K562 (cell line): ENCODE data around the gene KRT1.

Experiments used
- BCLAF1 ChIP-seq, 2 experiments: fragments of 450-650 bp in 1 of 2; IDR thresholded peaks; 2 replicates each; pipeline ENCODE4 v1.6.1; 2011 to 2017; ENCODE audit warnings: low read depth in 2 of 2, antibody characterized with exemption in 1 of 2, borderline replicate concordance in 1 of 2, low read length in 1 of 2, mild to moderate bottlenecking in 1 of 2, mixed read lengths in 1 of 2; ENCODE audit not compliant: control insufficient read depth in 1 of 2
- ELF4 ChIP-seq: fragments of 450-650 bp; formaldehyde crosslinking; IDR thresholded peaks from 2 replicates; pipeline ENCODE4 v1.4.0; 2022; ENCODE audit warnings: missing genetic modification characterization
- MAZ ChIP-seq, 2 experiments: fragments of 450-650 bp in 1 of 2; sonication (generic) in 1 of 2; formaldehyde crosslinking; IDR thresholded peaks in 1 of 2; conservative IDR thresholded peaks in 1 of 2; 2 replicates each; pipeline versions ENCODE4 v1.4.0 to v1.5.0; 2020; ENCODE audit warnings: mild to moderate bottlenecking in 1 of 2, missing genetic modification reagents in 1 of 2
- POLR2AphosphoS2 ChIP-seq: IDR thresholded peaks from 2 replicates; pipeline ENCODE4 v1.6.1; 2012; ENCODE audit warnings: low read length, improper control_type of control experiment
- RFX5 ChIP-seq: IDR thresholded peaks from 2 replicates; pipeline ENCODE4 v1.6.1; 2011; ENCODE audit warnings: low read depth, mild to moderate bottlenecking, improper control_type of control experiment, low read length
- XRCC5 ChIP-seq: fragments of 200-400 bp; formaldehyde crosslinking; IDR thresholded peaks from 2 replicates; pipeline ENCODE4 v1.6.1; 2017; ENCODE audit warnings: low read depth, mild to moderate bottlenecking, low read length

GRCh38 chr12:52670961-52671360, 9.2 kb downstream of the KRT1 start:
- no peak for TF ChIP-seq POLR2AphosphoS2
- no peak for TF ChIP-seq XRCC5
- no peak for TF ChIP-seq BCLAF1 (IDR thresholded peaks at IDR 0.05; ENCODE audit: borderline replicate concordance in 1 of 2, control insufficient read depth in 1 of 2, low read depth in 2 of 2, low read length in 1 of 2)
- TF ChIP-seq RFX5, result no peak
- TF ChIP-seq ELF4, result no peak
- no peak for TF ChIP-seq MAZ (CRISPR knock-in tag; conservative IDR thresholded peaks at IDR 0.05 in 1 of 2, IDR thresholded peaks at IDR 0.05 in 1 of 2)
